Gastrocnemius medialis (tissue), 4 donors: ENCODE results near the gene LGALS4. TPM values are rescaled to one million over a fixed set of nuclear protein-coding genes. Genes with fewer than 3 reads are reported as not detected.

ENCODE experiments used
- ATAC-seq, 2 donors: fragments of 150-250 bp; one replicate each; pipeline ENCODE4 v1.9.1; 2016
- DNase-seq, 2 donors: peaks; one replicate each; pipeline ENCODE4 v3.0.0-alpha.2; 2019
- H3K27ac ChIP-seq, 4 donors: fragments of 200-600 bp; sonication (generic); 1 replicate in 1 of 4; 2 replicates in 3 of 4; pipeline ENCODE4 v1.5.1; 2016 to 2018; ENCODE audit warnings: mild to moderate bottlenecking in 2 of 4, moderate library complexity in 1 of 4
- H3K27me3 ChIP-seq, 3 donors: fragments of 200-600 bp; sonication (generic) in 2 of 3; 1 replicate in 1 of 3; 2 replicates in 2 of 3; pipeline versions ENCODE4 v1.5.1 to v1.6.0; 2016 to 2019; ENCODE audit warnings: mild to moderate bottlenecking in 1 of 3, moderate library complexity in 1 of 3
- H3K36me3 ChIP-seq, 2 donors: fragments of 200-600 bp; sonication (generic) in 1 of 2; one replicate each; pipeline ENCODE4 v1.5.1; 2017 to 2018
- H3K4me1 ChIP-seq, 2 donors: fragments of 200-600 bp; sonication (generic) in 1 of 2; one replicate each; pipeline ENCODE4 v1.5.1; 2016 to 2017; ENCODE audit warnings: mild to moderate bottlenecking in 2 of 2
- H3K4me3 ChIP-seq, 4 donors: fragments of 200-600 bp; sonication (generic) in 3 of 4; 1 replicate in 1 of 4; 2 replicates in 3 of 4; pipeline ENCODE4 v1.5.1; 2016 to 2019; ENCODE audit warnings: mild to moderate bottlenecking in 2 of 4
- H3K9me3 ChIP-seq, 3 donors: fragments of 200-600 bp; sonication (generic) in 2 of 3; 1 replicate in 1 of 3; 2 replicates in 2 of 3; pipeline ENCODE4 v1.5.1; 2016 to 2019
- CTCF ChIP-seq, 5 experiments: fragments of 450-650 bp in 3 of 5; fragments of 200-600 bp in 2 of 5; sonication (generic) in 2 of 5; IDR thresholded peaks in 4 of 5; conservative IDR thresholded peaks in 1 of 5; 1 replicate in 4 of 5; 2 replicates in 1 of 5; pipeline ENCODE4 v1.5.1; 2016 to 2019; ENCODE audit warnings: antibody characterized with exemption in 5 of 5, mild to moderate bottlenecking in 3 of 5, moderate library complexity in 3 of 5
- POLR2A ChIP-seq, 2 donors: fragments of 450-650 bp; IDR thresholded peaks; one replicate each; pipeline ENCODE4 v1.6.1; 2017; ENCODE audit warnings: antibody characterized with exemption in 2 of 2, mild to moderate bottlenecking in 2 of 2, moderate library complexity in 2 of 2
- in situ Hi-C, 4 donors: fragments of 200-750 bp; cut with MboI; loops; one replicate each; pipeline versions ENCODE4 v1.15.0 to v1.8.0; 2017; ENCODE audit warnings: low sequenced_read_pairs in 4 of 4
- intact Hi-C: fragments of 100-400 bp; cut with DNase I; formaldehyde crosslinking; loops from one replicate; pipeline ENCODE4 v1.15.1; 2023; ENCODE audit warnings: low total_unique reads
- total RNA-seq, 4 donors: library from RNA; depleted of rRNA; stranded (reverse); fragments of >200 nt; gene quantifications; one replicate each; pipeline versions ENCODE4 v1.1.0 to v1.2.3, GENCODE V29; 2016

Gene LGALS4
- total RNA-seq, 4 donors from 2014 or later, result 0.55 to 14.2 (median 1.2) TPM; not detected in 1

- peaks cover 80 to 86% of the 10 kb centered on the region in 2 donors for H3K4me1 ChIP-seq
- H3K4me3 ChIP-seq, result no peak overlapping the region
- no peak for TF ChIP-seq POLR2A (IDR thresholded peaks at IDR 0.05)
- no peak for TF ChIP-seq CTCF (IDR thresholded peaks at IDR 0.05 in 4 of 5, conservative IDR thresholded peaks at IDR 0.05 in 1 of 5)
- in situ Hi-C loops, result loop anchor here in 2 of 4 donors (10.0 to 25.0 kb wide), 4 partner anchors 52 to 456 kb away; partner anchors contain the start of genes ACTN4 (in 1 of the 2), GGN (in 1 of the 2), NFKBIB (in 1 of the 2) and SIRT2 (in 1 of the 2)
- ATAC-seq (no peak), DNase-seq (no peak)
- H3K9me3 ChIP-seq, result no peaks in the 10 kb centered on the region
- H3K36me3 ChIP-seq, result peaks cover 15 to 96% of the 10 kb centered on the region in 2 donors
- peak overlapping the region; percentile 97 to 100 (median 99) for H3K27ac ChIP-seq
- intact Hi-C loops, result no loop called here
- no peaks in the 10 kb centered on the region for H3K27me3 ChIP-seq
Measured at GRCh38 chr19:38843175-38843758, 30.5 kb upstream of the LGALS4 start.

GRCh38 chr19:38842439-38843174 lies 29.9 kb upstream of the LGALS4 start:
- H3K27ac ChIP-seq, result peak overlapping the region; percentile 91 to 100 (median 98)
- peaks cover 80 to 85% of the 10 kb centered on the region in 2 donors for H3K4me1 ChIP-seq
- no peak overlapping the region for H3K4me3 ChIP-seq
- TF ChIP-seq POLR2A (IDR thresholded peaks at IDR 0.05), result no peak
- no peak for TF ChIP-seq CTCF (IDR thresholded peaks at IDR 0.05 in 4 of 5, conservative IDR thresholded peaks at IDR 0.05 in 1 of 5)
- in situ Hi-C loops (loop anchor here in 2 of 4 donors (10.0 to 25.0 kb wide), 4 partner anchors 52 to 455 kb away; partner anchors contain the start of genes ACTN4 (in 1 of the 2), GGN (in 1 of the 2), NFKBIB (in 1 of the 2) and SIRT2 (in 1 of the 2)), intact Hi-C loops (no loop called here)
- H3K9me3 ChIP-seq, result no peaks in the 10 kb centered on the region
- ATAC-seq (no peak), DNase-seq (no peak)
- no peaks in the 10 kb centered on the region for H3K27me3 ChIP-seq
- H3K36me3 ChIP-seq, result peaks cover 19 to 100% of the 10 kb centered on the region in 2 donors

GRCh38 chr19:38841787-38842438 lies 29.2 kb upstream of the LGALS4 start:
- ATAC-seq (no peak), DNase-seq (no peak)
- in situ Hi-C loops (loop anchor here in 2 of 4 donors (10.0 to 25.0 kb wide), 4 partner anchors 53 to 455 kb away; partner anchors contain the start of genes ACTN4 (in 1 of the 2), GGN (in 1 of the 2), NFKBIB (in 1 of the 2) and SIRT2 (in 1 of the 2)), intact Hi-C loops (no loop called here)
- Histone ChIP-seq H3K27me3 (no peaks in the 10 kb centered on the region), H3K36me3 (peaks cover 21 to 100% of the 10 kb centered on the region in 2 donors), H3K4me1 (peaks cover 80 to 83% of the 10 kb centered on the region in 2 donors), H3K27ac (peak overlapping the region; percentile 91 to 100 (median 98)), H3K9me3 (no peaks in the 10 kb centered on the region), H3K4me3 (no peak overlapping the region)
- TF ChIP-seq POLR2A (IDR thresholded peaks at IDR 0.05) (no peak), CTCF (IDR thresholded peaks at IDR 0.05 in 4 of 5, conservative IDR thresholded peaks at IDR 0.05 in 1 of 5) (no peak)

- Histone ChIP-seq H3K27me3 (no peaks in the 10 kb centered on the region), H3K27ac (peak overlapping the region; percentile 91 to 100 (median 98)), H3K9me3 (no peaks in the 10 kb centered on the region), H3K36me3 (peaks cover 19 to 100% of the 10 kb centered on the region in 2 donors), H3K4me3 (no peak overlapping the region), H3K4me1 (peaks cover 78 to 83% of the 10 kb centered on the region in 2 donors)
- ATAC-seq (no peak), DNase-seq (no peak)
- intact Hi-C loops (no loop called here), in situ Hi-C loops (loop anchor here in 2 of 4 donors (10.0 to 25.0 kb wide), 4 partner anchors 54 to 454 kb away; partner anchors contain the start of genes ACTN4 (in 1 of the 2), GGN (in 1 of the 2), NFKBIB (in 1 of the 2) and SIRT2 (in 1 of the 2))
- TF ChIP-seq POLR2A (IDR thresholded peaks at IDR 0.05), result no peak
- TF ChIP-seq CTCF (IDR thresholded peaks at IDR 0.05 in 4 of 5, conservative IDR thresholded peaks at IDR 0.05 in 1 of 5), result no peak
Measured at GRCh38 chr19:38841180-38841766, 28.5 kb upstream of the LGALS4 start.
